ENCODE data around the gene SLC35E3.
A peak's percentile ranks its signal among the peaks of the same experiment; 100 is the strongest.

SLC35E3 gene

GRCh38 chr12:68771223-68771925 lies 25.4 kb downstream of the SLC35E3 start:
- no peak for DNase-seq

GRCh38 chr12:68772714-68773113 lies 26.7 kb downstream of the SLC35E3 start:
- peak; percentile 6 for DNase-seq

GRCh38 chr12:68773582-68773981 lies 27.6 kb downstream of the SLC35E3 start:
- no peak for DNase-seq

- DNase-seq = no peak
Observed at GRCh38 chr12:68775121-68775630, 29.2 kb downstream of the SLC35E3 start.

- DNase-seq = no peak
Observed at GRCh38 chr12:68776976-68777610, 31.1 kb downstream of the SLC35E3 start.

- no peak for DNase-seq
Observed at GRCh38 chr12:68779280-68779679, 33.3 kb downstream of the SLC35E3 start.

GRCh38 chr12:68780731-68781130 lies 34.8 kb downstream of the SLC35E3 start:
- DNase-seq = no peak

- DNase-seq = no peak
Observed at GRCh38 chr12:68781728-68782127, 35.8 kb downstream of the SLC35E3 start.

- DNase-seq = no peak
Observed at GRCh38 chr12:68784015-68784414, 38.0 kb downstream of the SLC35E3 start.

GRCh38 chr12:68785358-68785757 lies 39.4 kb downstream of the SLC35E3 start:
- no peak for DNase-seq

GRCh38 chr12:68785823-68786222 lies 39.8 kb downstream of the SLC35E3 start:
- no peak for DNase-seq

GRCh38 chr12:68786929-68787328 lies 41.0 kb downstream of the SLC35E3 start:
- DNase-seq = no peak

GRCh38 chr12:68788554-68789143 lies 42.7 kb downstream of the SLC35E3 start:
- no peak for DNase-seq

GRCh38 chr12:68789144-68789878 lies 43.3 kb downstream of the SLC35E3 start:
- no peak for DNase-seq

GRCh38 chr12:68790081-68790951 lies 44.3 kb downstream of the SLC35E3 start:
- DNase-seq = no peak

GRCh38 chr12:68790952-68791234 lies 44.9 kb downstream of the SLC35E3 start:
- DNase-seq = no peak

GRCh38 chr12:68791897-68792481 lies 46.0 kb downstream of the SLC35E3 start:
- DNase-seq = no peak

- peak; percentile 15 for DNase-seq
Observed at GRCh38 chr12:68792952-68793351, 47.0 kb downstream of the SLC35E3 start.

GRCh38 chr12:68793436-68793835 lies 47.5 kb downstream of the SLC35E3 start:
- no peak for DNase-seq

- no peak for DNase-seq
Observed at GRCh38 chr12:68793975-68794652, 48.1 kb downstream of the SLC35E3 start.

GRCh38 chr12:68794653-68795251 lies 48.8 kb downstream of the SLC35E3 start:
- no peak for DNase-seq

Measured in CD4-positive, alpha-beta T cell treated with Interleukin-17A for 4 hours (primary cell).